Measurements from ENCODE around the gene PLCH1. TPM values are rescaled to one million over a fixed set of nuclear protein-coding genes. Genes with fewer than 3 reads are reported as not detected.
"Not testable (repeated sequence)": the region's sequence is repeated elsewhere in the genome, so short reads cannot be mapped to it uniquely, and the experiment has no call there.

The PLCH1 gene
- total and polyA plus RNA-seq, 2 of the 13 experiments (the other 11 are each of a cell fraction or from before 2014, with no cell fraction given): 2.0 to 3.0 TPM

DNA sequence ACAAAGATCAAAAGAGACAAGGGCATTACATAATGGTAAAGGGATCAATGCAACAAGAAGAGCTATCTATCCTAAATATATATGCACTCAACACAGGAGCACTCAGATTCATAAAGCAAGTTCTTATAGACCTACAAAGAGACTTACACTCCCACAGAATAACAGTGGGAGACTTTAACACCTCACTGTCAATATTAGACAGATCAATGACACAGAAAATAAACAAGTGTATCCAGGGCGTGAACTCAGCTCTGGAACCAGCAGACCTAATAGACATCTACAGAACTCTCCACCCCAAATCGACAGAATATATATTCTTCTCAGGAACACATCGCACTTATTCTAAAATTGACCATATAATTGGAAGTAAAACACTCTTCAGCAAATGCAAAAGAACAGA, 122.2 kb downstream of the PLCH1 start (continued):
- TF ChIP-seq FOXJ3 (CRISPR knock-in tag; IDR thresholded peaks at IDR 0.05; ENCODE audit: borderline replicate concordance) (peak; percentile 36; the same call in 1 of the 2 replicates), SOX13 (CRISPR knock-in tag; conservative IDR thresholded peaks at IDR 0.05 in 1 of 2, IDR thresholded peaks at IDR 0.05 in 1 of 2) (peak in 1 of 2 experiments; percentile 33; a peak in 1 of 4 replicates), RXRB (CRISPR knock-in tag; IDR thresholded peaks at IDR 0.05; ENCODE audit: borderline replicate concordance) (0 out of 2 replicates have a peak, but pooled peaks have one; percentile 28), ISL2 (CRISPR knock-in tag; IDR thresholded peaks at IDR 0.05) (peak; percentile 35; the same call in 1 of the 2 replicates), ONECUT2 (CRISPR knock-in tag; IDR thresholded peaks at IDR 0.05) (peak; percentile 57; the same call in 1 of the 2 replicates), BCL6 (CRISPR knock-in tag; IDR thresholded peaks at IDR 0.05) (peak; percentile 55; the same call in 1 of the 2 replicates), HHEX (CRISPR knock-in tag; IDR thresholded peaks at IDR 0.05) (0 out of 2 replicates have a peak, but pooled peaks have one; percentile 32), HMG20A (CRISPR knock-in tag; IDR thresholded peaks at IDR 0.05; ENCODE audit: borderline replicate concordance) (0 out of 2 replicates have a peak, but pooled peaks have one; percentile 31), EP300 (IDR thresholded peaks at IDR 0.05; ENCODE audit: low read depth in 2 of 2, low read length in 2 of 2) (peak in 1 of 2 experiments; percentile 50; a peak in 2 of 4 replicates), FOXA3 (CRISPR knock-in tag; IDR thresholded peaks at IDR 0.05) (peak; percentile 56; the same call in 1 of the 2 replicates)
- not testable (repeated sequence) for TF ChIP-seq SOX13 (IDR thresholded peaks at IDR 0.05); EP300 (CRISPR knock-in tag; IDR thresholded peaks at IDR 0.05; ENCODE audit: borderline replicate concordance)
- TF ChIP-seq, protein P1, sequence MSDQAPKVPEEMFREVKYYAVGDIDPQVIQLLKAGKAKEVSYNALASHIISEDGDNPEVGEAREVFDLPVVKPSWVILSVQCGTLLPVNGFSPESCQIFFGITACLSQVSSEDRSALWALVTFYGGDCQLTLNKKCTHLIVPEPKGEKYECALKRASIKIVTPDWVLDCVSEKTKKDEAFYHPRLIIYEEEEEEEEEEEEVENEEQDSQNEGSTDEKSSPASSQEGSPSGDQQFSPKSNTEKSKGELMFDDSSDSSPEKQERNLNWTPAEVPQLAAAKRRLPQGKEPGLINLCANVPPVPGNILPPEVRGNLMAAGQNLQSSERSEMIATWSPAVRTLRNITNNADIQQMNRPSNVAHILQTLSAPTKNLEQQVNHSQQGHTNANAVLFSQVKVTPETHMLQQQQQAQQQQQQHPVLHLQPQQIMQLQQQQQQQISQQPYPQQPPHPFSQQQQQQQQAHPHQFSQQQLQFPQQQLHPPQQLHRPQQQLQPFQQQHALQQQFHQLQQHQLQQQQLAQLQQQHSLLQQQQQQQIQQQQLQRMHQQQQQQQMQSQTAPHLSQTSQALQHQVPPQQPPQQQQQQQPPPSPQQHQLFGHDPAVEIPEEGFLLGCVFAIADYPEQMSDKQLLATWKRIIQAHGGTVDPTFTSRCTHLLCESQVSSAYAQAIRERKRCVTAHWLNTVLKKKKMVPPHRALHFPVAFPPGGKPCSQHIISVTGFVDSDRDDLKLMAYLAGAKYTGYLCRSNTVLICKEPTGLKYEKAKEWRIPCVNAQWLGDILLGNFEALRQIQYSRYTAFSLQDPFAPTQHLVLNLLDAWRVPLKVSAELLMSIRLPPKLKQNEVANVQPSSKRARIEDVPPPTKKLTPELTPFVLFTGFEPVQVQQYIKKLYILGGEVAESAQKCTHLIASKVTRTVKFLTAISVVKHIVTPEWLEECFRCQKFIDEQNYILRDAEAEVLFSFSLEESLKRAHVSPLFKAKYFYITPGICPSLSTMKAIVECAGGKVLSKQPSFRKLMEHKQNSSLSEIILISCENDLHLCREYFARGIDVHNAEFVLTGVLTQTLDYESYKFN (CRISPR knock-in tag; conservative IDR thresholded peaks at IDR 0.05): peak; percentile 53
- TF ChIP-seq, protein P2, sequence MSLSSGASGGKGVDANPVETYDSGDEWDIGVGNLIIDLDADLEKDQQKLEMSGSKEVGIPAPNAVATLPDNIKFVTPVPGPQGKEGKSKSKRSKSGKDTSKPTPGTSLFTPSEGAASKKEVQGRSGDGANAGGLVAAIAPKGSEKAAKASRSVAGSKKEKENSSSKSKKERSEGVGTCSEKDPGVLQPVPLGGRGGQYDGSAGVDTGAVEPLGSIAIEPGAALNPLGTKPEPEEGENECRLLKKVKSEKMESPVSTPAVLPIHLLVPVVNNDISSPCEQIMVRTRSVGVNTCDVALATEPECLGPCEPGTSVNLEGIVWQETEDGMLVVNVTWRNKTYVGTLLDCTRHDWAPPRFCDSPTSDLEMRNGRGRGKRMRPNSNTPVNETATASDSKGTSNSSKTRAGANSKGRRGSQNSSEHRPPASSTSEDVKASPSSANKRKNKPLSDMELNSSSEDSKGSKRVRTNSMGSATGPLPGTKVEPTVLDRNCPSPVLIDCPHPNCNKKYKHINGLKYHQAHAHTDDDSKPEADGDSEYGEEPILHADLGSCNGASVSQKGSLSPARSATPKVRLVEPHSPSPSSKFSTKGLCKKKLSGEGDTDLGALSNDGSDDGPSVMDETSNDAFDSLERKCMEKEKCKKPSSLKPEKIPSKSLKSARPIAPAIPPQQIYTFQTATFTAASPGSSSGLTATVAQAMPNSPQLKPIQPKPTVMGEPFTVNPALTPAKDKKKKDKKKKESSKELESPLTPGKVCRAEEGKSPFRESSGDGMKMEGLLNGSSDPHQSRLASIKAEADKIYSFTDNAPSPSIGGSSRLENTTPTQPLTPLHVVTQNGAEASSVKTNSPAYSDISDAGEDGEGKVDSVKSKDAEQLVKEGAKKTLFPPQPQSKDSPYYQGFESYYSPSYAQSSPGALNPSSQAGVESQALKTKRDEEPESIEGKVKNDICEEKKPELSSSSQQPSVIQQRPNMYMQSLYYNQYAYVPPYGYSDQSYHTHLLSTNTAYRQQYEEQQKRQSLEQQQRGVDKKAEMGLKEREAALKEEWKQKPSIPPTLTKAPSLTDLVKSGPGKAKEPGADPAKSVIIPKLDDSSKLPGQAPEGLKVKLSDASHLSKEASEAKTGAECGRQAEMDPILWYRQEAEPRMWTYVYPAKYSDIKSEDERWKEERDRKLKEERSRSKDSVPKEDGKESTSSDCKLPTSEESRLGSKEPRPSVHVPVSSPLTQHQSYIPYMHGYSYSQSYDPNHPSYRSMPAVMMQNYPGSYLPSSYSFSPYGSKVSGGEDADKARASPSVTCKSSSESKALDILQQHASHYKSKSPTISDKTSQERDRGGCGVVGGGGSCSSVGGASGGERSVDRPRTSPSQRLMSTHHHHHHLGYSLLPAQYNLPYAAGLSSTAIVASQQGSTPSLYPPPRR (CRISPR knock-in tag; IDR thresholded peaks at IDR 0.05; ENCODE audit: borderline replicate concordance): peak; percentile 66; the same call in 1 of the 2 replicates

DNA sequence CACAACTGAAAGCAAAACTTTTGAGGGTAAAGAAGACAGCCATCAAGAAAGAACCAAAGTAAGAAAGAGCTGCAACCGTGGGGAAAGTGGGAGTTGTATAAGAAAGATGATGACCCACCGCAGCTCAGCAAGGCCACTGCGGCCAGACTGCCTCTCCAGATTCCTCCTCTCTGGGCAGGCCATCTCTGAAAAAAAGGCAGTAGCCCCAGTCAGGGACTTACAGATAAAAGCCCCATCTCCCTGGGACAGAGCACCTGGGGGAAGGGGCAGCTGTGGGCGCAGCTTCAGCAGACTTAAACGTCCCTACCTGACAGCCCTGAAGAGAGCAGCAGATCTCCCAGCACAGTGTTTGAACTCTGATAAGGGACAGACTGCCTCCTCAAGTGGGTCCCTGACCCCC, 124.3 kb downstream of the PLCH1 start:
- ATAC-seq; H3K79me2 ChIP-seq (ENCODE audit: insufficient read depth, low read length); H3K4me3 ChIP-seq (replicated peaks in 1 of 3; ENCODE audit: insufficient read depth in 1 of 3, low read depth in 2 of 3, low read length in 3 of 3); DNase-seq (ENCODE audit: low spot score); CTCF ChIA-PET (ENCODE audit: low intra/inter-chr PET ratio, low total read pairs); FAIRE-seq; H3K9ac ChIP-seq (ENCODE audit: insufficient read depth, low read depth, low read length); POLR2A ChIA-PET; H2AFZ ChIP-seq (ENCODE audit: low read length); H4K20me1 ChIP-seq (ENCODE audit: insufficient read depth, low read length); in situ Hi-C loops (cut with HindIII; ENCODE audit: extremely low pct_ligation_motif_present, low pct_unique_long_range_greater_than_20kb); BruUV-seq (replicated peaks); H3K27ac ChIP-seq (ENCODE audit: extremely low read length, insufficient read depth, low read length); H3K36me3 ChIP-seq (replicated peaks in 1 of 2; ENCODE audit: control insufficient read depth in 1 of 2, insufficient read depth in 2 of 2, low read length in 2 of 2); H3K27me3 ChIP-seq (ENCODE audit: control insufficient read depth in 1 of 2, insufficient read depth in 2 of 2, low read length in 2 of 2): not testable (repeated sequence)
- Histone ChIP-seq H3K9me3 (ENCODE audit: low read length) (peaks cover 11% of the 10 kb centered on the region), H3K4me1 (ENCODE audit: insufficient read depth, low read length) (peaks cover 64% of the 10 kb centered on the region), H3K4me2 (ENCODE audit: low read depth, low read length) (peak overlapping the region; percentile 39)
- intact Hi-C loops (cut with micrococcal nuclease; ENCODE audit: unreplicated experiment): loop anchor here (5.0 kb wide), 1 partner anchor 47 kb away; no protein-coding TSS in a partner anchor
- WGBS (ENCODE audit: low lambda C conversion rate): 82% methylated on average over 5 of the region's 5 CpGs

All from HepG2 (cell line).